Activated CD8-positive, alpha-beta memory T cell treated with anti-CD3 and anti-CD28 coated beads for 36 hours (primary cell): Measurements from ENCODE around the gene MAN1A2. TPM values are rescaled to one million over a fixed set of nuclear protein-coding genes. Genes with fewer than 3 reads are reported as not detected.

Experiments
- CTCF ChIA-PET: fragments of 350-600 bp; sonication (Branson Sonifier 250); formaldehyde crosslinking; loops from one replicate; lab custom pipeline; 2021; ENCODE audit warnings: antibody characterized with exemption; lab: Charles Lee
- POLR2A ChIA-PET: fragments of 350-600 bp; sonication (Branson Sonifier 250); formaldehyde crosslinking; loops from one replicate; lab custom pipeline; 2021; ENCODE audit warnings: antibody characterized with exemption; lab: Charles Lee
- total RNA-seq, 2 experiments: library from RNA; stranded (reverse); gene quantifications; one replicate each; pipeline ENCODE4 v1.2.3, GENCODE V29; 2021

The MAN1A2 gene
- total RNA-seq, 2 experiments from 2014 or later: 24.5 to 24.8 TPM

GRCh38 chr1:117388328-117388727, 21.1 kb downstream of the MAN1A2 start:
- CTCF ChIA-PET: no interaction called here
- POLR2A ChIA-PET: no interaction called here

GRCh38 chr1:117389284-117389683, 22.0 kb downstream of the MAN1A2 start:
- CTCF ChIA-PET: no interaction called here
- POLR2A ChIA-PET: no interaction called here

GRCh38 chr1:117389779-117390178, 22.5 kb downstream of the MAN1A2 start:
- CTCF ChIA-PET: no interaction called here
- POLR2A ChIA-PET: no interaction called here

- POLR2A ChIA-PET: no interaction called here
- CTCF ChIA-PET: interaction anchor here (0.5 kb wide), 1 partner anchor 751 kb away, joined by 5 read pairs; no protein-coding TSS in a partner anchor
These were observed 25.5 kb downstream of the MAN1A2 start for GRCh38 chr1:117392771-117393170.

- CTCF ChIA-PET: no interaction called here
These were observed 28.8 kb downstream of the MAN1A2 start for GRCh38 chr1:117396074-117396473.

GRCh38 chr1:117396636-117397035, 29.4 kb downstream of the MAN1A2 start:
- ChIA-PET CTCF (no interaction called here), POLR2A (no interaction called here)

More at GRCh38 chr1:117396074-117396473, 28.8 kb downstream of the MAN1A2 start:
- POLR2A ChIA-PET: no interaction called here

GRCh38 chr1:117398957-117399356, 31.7 kb downstream of the MAN1A2 start:
- POLR2A ChIA-PET: no interaction called here
- CTCF ChIA-PET: no interaction called here

GRCh38 chr1:117401761-117402160, 34.5 kb downstream of the MAN1A2 start:
- ChIA-PET CTCF (no interaction called here), POLR2A (no interaction called here)

- POLR2A ChIA-PET: no interaction called here
- CTCF ChIA-PET: no interaction called here
These were observed 36.3 kb downstream of the MAN1A2 start for GRCh38 chr1:117403597-117403996.

- CTCF ChIA-PET: no interaction called here
- POLR2A ChIA-PET: no interaction called here
These were observed 37.8 kb downstream of the MAN1A2 start for GRCh38 chr1:117405042-117405441.

GRCh38 chr1:117412472-117412871, 45.2 kb downstream of the MAN1A2 start:
- ChIA-PET CTCF (no interaction called here), POLR2A (no interaction called here)

GRCh38 chr1:117413412-117413811, 46.2 kb downstream of the MAN1A2 start:
- CTCF ChIA-PET: no interaction called here

GRCh38 chr1:117414943-117415342, 47.7 kb downstream of the MAN1A2 start:
- ChIA-PET CTCF (no interaction called here), POLR2A (no interaction called here)

More at GRCh38 chr1:117413412-117413811, 46.2 kb downstream of the MAN1A2 start:
- POLR2A ChIA-PET: no interaction called here

- ChIA-PET POLR2A (no interaction called here), CTCF (no interaction called here)
These were observed 48.8 kb downstream of the MAN1A2 start for GRCh38 chr1:117416004-117416403.

GRCh38 chr1:117416546-117417125, 49.4 kb downstream of the MAN1A2 start:
- POLR2A ChIA-PET: no interaction called here

GRCh38 chr1:117425050-117425734, 57.9 kb downstream of the MAN1A2 start:
- ChIA-PET CTCF (no interaction called here), POLR2A (no interaction called here)

More at GRCh38 chr1:117416546-117417125, 49.4 kb downstream of the MAN1A2 start:
- CTCF ChIA-PET: no interaction called here

GRCh38 chr1:117427297-117427696, 60.0 kb downstream of the MAN1A2 start:
- ChIA-PET CTCF (no interaction called here), POLR2A (no interaction called here)

- CTCF ChIA-PET: no interaction called here
- POLR2A ChIA-PET: no interaction called here
These were observed 66.7 kb downstream of the MAN1A2 start for GRCh38 chr1:117433943-117434342.

- CTCF ChIA-PET: no interaction called here
- POLR2A ChIA-PET: no interaction called here
These were observed 69.3 kb downstream of the MAN1A2 start for GRCh38 chr1:117436513-117436912.

GRCh38 chr1:117447661-117448060, 80.4 kb downstream of the MAN1A2 start:
- ChIA-PET POLR2A (interaction anchor here (0.5 kb wide), 1 partner anchor 358 kb away, joined by 4 read pairs; no protein-coding TSS in a partner anchor), CTCF (no interaction called here)

GRCh38 chr1:117452216-117452615, 85.0 kb downstream of the MAN1A2 start:
- ChIA-PET POLR2A (no interaction called here), CTCF (interaction anchor here (0.5 kb wide), 1 partner anchor 678 kb away, joined by 3 read pairs; no protein-coding TSS in a partner anchor)
